ENCODE data around the gene LIN7C. TPM values are rescaled to one million over a fixed set of nuclear protein-coding genes. Genes with fewer than 3 reads are reported as not detected.

LIN7C gene
- total RNA-seq, 4 donors from 2014 or later, result 26.4 to 41.2 (median 34.6) TPM

- Histone ChIP-seq H3K4me3 (no peak overlapping the region), H3K4me1 (peaks cover 0 to 6% (median 0%) of the 10 kb centered on the region in 4 donors), H3K9me3 (no peaks in the 10 kb centered on the region), H3K36me3 (no peaks in the 10 kb centered on the region), H3K27ac (no peak overlapping the region), H3K27me3 (no peaks in the 10 kb centered on the region)
- no peak for DNase-seq
- TF ChIP-seq POLR2A (IDR thresholded peaks at IDR 0.05), result no peak
- TF ChIP-seq, protein P1, sequence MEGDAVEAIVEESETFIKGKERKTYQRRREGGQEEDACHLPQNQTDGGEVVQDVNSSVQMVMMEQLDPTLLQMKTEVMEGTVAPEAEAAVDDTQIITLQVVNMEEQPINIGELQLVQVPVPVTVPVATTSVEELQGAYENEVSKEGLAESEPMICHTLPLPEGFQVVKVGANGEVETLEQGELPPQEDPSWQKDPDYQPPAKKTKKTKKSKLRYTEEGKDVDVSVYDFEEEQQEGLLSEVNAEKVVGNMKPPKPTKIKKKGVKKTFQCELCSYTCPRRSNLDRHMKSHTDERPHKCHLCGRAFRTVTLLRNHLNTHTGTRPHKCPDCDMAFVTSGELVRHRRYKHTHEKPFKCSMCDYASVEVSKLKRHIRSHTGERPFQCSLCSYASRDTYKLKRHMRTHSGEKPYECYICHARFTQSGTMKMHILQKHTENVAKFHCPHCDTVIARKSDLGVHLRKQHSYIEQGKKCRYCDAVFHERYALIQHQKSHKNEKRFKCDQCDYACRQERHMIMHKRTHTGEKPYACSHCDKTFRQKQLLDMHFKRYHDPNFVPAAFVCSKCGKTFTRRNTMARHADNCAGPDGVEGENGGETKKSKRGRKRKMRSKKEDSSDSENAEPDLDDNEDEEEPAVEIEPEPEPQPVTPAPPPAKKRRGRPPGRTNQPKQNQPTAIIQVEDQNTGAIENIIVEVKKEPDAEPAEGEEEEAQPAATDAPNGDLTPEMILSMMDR (IDR thresholded peaks at IDR 0.05), result no peak
Measured at GRCh38 chr11:27512238-27512637, 5.7 kb upstream of the LIN7C start.

GRCh38 chr11:27509908-27510307, 3.3 kb upstream of the LIN7C start:
- H3K4me1 ChIP-seq, result peaks cover 0 to 17% (median 5%) of the 10 kb centered on the region in 4 donors
- no peak for DNase-seq
- no peak overlapping the region for H3K27ac ChIP-seq
- no peaks in the 10 kb centered on the region for H3K9me3 ChIP-seq
- H3K4me3 ChIP-seq, result no peak overlapping the region
- H3K36me3 ChIP-seq, result no peaks in the 10 kb centered on the region
- no peaks in the 10 kb centered on the region for H3K27me3 ChIP-seq
- TF ChIP-seq POLR2A (IDR thresholded peaks at IDR 0.05), result no peak
- TF ChIP-seq, protein P1 (IDR thresholded peaks at IDR 0.05), result no peak

- TF ChIP-seq, protein P1 (IDR thresholded peaks at IDR 0.05), result no peak
- no peak for TF ChIP-seq POLR2A (IDR thresholded peaks at IDR 0.05)
- Histone ChIP-seq H3K27me3 (no peaks in the 10 kb centered on the region), H3K36me3 (no peaks in the 10 kb centered on the region), H3K4me3 (peak overlapping the region in 2 of 4 donors; percentile 67 to 72), H3K27ac (no peak overlapping the region), H3K4me1 (peaks cover 0 to 20% (median 8%) of the 10 kb centered on the region in 4 donors), H3K9me3 (no peaks in the 10 kb centered on the region)
- DNase-seq, result no peak
Measured at GRCh38 chr11:27507557-27508322, 1.2 kb upstream of the LIN7C start.

- peaks cover 0 to 20% (median 10%) of the 10 kb centered on the region in 4 donors for H3K4me1 ChIP-seq
- TF ChIP-seq, protein P1 (IDR thresholded peaks at IDR 0.05), result no peak
- no peak for TF ChIP-seq POLR2A (IDR thresholded peaks at IDR 0.05)
- no peak for DNase-seq
Measured at GRCh38 chr11:27505781-27506180, 788 bp downstream of the LIN7C start.

GRCh38 chr11:27504205-27504604, 2.4 kb downstream of the LIN7C start:
- peaks cover 0 to 20% (median 10%) of the 10 kb centered on the region in 4 donors for H3K4me1 ChIP-seq
- H3K4me3 ChIP-seq, result no peak overlapping the region
- no peak overlapping the region for H3K27ac ChIP-seq
- H3K36me3 ChIP-seq, result peaks cover 0 to 21% (median 0%) of the 10 kb centered on the region in 3 donors
- no peak for DNase-seq
- H3K27me3 ChIP-seq, result no peaks in the 10 kb centered on the region
- H3K9me3 ChIP-seq, result no peaks in the 10 kb centered on the region
- no peak for TF ChIP-seq POLR2A (IDR thresholded peaks at IDR 0.05)
- TF ChIP-seq, protein P1 (IDR thresholded peaks at IDR 0.05), result no peak

More at GRCh38 chr11:27505781-27506180, 788 bp downstream of the LIN7C start:
- Histone ChIP-seq H3K27ac (peak overlapping the region in 3 of 4 donors; percentile 88 to 90 (median 88)), H3K4me3 (peak overlapping the region; percentile 67 to 74 (median 72)), H3K27me3 (no peaks in the 10 kb centered on the region), H3K36me3 (peaks cover 0 to 5% (median 0%) of the 10 kb centered on the region in 3 donors), H3K9me3 (no peaks in the 10 kb centered on the region)
